Type B pancreatic cell (in vitro differentiated cells): ENCODE results near the gene KRT15. TPM values are rescaled to one million over a fixed set of nuclear protein-coding genes. Genes with fewer than 3 reads are reported as not detected.
A peak's percentile ranks its signal among the peaks of the same experiment; 100 is the strongest.
"Not testable (repeated sequence)": the region's sequence is repeated elsewhere in the genome, so short reads cannot be mapped to it uniquely, and the experiment has no call there.

ENCODE experiments used
- DNase-seq: peaks from one replicate; pipeline ENCODE4 v3.0.0; 2021; ENCODE audit warnings: mixed read lengths; ENCODE audit not compliant: unreplicated experiment; ENCODE audit errors: extremely low spot score
- H3K27ac Mint-ChIP-seq: 2 replicates; pipeline ENCODE4 v1.8.0; 2021; ENCODE audit warnings: mild to moderate bottlenecking, mixed read lengths
- H3K27me3 Mint-ChIP-seq: 2 replicates; pipeline ENCODE4 v1.8.0; 2021; ENCODE audit warnings: mixed read lengths
- H3K36me3 Mint-ChIP-seq: 2 replicates; pipeline ENCODE4 v1.8.0; 2021; ENCODE audit warnings: mixed read lengths
- H3K4me1 Mint-ChIP-seq: one replicate; pipeline ENCODE4 v1.8.0; 2021; ENCODE audit warnings: mixed read lengths; ENCODE audit not compliant: unreplicated experiment
- H3K4me3 Mint-ChIP-seq: 2 replicates; pipeline ENCODE4 v1.8.0; 2021; ENCODE audit warnings: mild to moderate bottlenecking, mixed read lengths
- H3K9me3 Mint-ChIP-seq: 2 replicates; pipeline ENCODE4 v1.8.0; 2021; ENCODE audit warnings: mixed read lengths
- CTCF ChIP-seq: fragments of 200-600 bp; sonication (generic); conservative IDR thresholded peaks from 2 replicates; pipeline ENCODE4 v1.5.0; 2021; ENCODE audit warnings: antibody characterized with exemption, mild to moderate bottlenecking
- total RNA-seq: library from RNA; stranded (reverse); gene quantifications from 2 replicates; pipeline ENCODE4 v1.2.1, GENCODE V29; 2021; ENCODE audit warnings: low replicate concordance

KRT15 gene
- total RNA-seq, 1 donor from 2014 or later: 208 TPM

- Mint-ChIP-seq H3K27me3 (no peaks in the 10 kb centered on the region), H3K36me3 (no peaks in the 10 kb centered on the region), H3K27ac (peak overlapping the region; percentile 88), H3K4me1 (peaks cover 42% of the 10 kb centered on the region), H3K9me3 (peaks cover 5% of the 10 kb centered on the region), H3K4me3 (peak overlapping the region; percentile 77)
- TF ChIP-seq CTCF: no peak
- no peak for DNase-seq
These were observed 25.8 kb upstream of the KRT15 start for GRCh38 chr17:41544491-41544892.

GRCh38 chr17:41542786-41543185 lies 24.1 kb upstream of the KRT15 start:
- peaks cover 38% of the 10 kb centered on the region for H3K4me1 Mint-ChIP-seq
- not testable (repeated sequence) for H3K36me3 Mint-ChIP-seq, H3K27ac Mint-ChIP-seq, H3K4me3 Mint-ChIP-seq, DNase-seq, H3K27me3 Mint-ChIP-seq, H3K9me3 Mint-ChIP-seq

GRCh38 chr17:41542357-41542756 lies 23.7 kb upstream of the KRT15 start:
- DNase-seq: no peak
- peaks cover 5% of the 10 kb centered on the region for H3K9me3 Mint-ChIP-seq
- H3K36me3 Mint-ChIP-seq: no peaks in the 10 kb centered on the region
- H3K27me3 Mint-ChIP-seq: no peaks in the 10 kb centered on the region
- no peak overlapping the region for H3K4me3 Mint-ChIP-seq
- H3K27ac Mint-ChIP-seq: peak overlapping the region; percentile 50
- H3K4me1 Mint-ChIP-seq: peaks cover 40% of the 10 kb centered on the region
- no peak for TF ChIP-seq CTCF

GRCh38 chr17:41540921-41541625 lies 22.4 kb upstream of the KRT15 start:
- Mint-ChIP-seq H3K36me3 (no peaks in the 10 kb centered on the region), H3K9me3 (no peaks in the 10 kb centered on the region), H3K4me1 (peaks cover 42% of the 10 kb centered on the region), H3K27ac (peak overlapping the region; percentile 32), H3K4me3 (peak overlapping the region; percentile 28), H3K27me3 (no peaks in the 10 kb centered on the region)
- no peak for TF ChIP-seq CTCF
- DNase-seq: no peak

- H3K27me3 Mint-ChIP-seq: no peaks in the 10 kb centered on the region
- no peak for TF ChIP-seq CTCF
- H3K36me3 Mint-ChIP-seq: no peaks in the 10 kb centered on the region
- no peak for DNase-seq
- H3K4me1 Mint-ChIP-seq: peaks cover 47% of the 10 kb centered on the region
- H3K9me3 Mint-ChIP-seq: no peaks in the 10 kb centered on the region
- H3K4me3 Mint-ChIP-seq: no peak overlapping the region
- peak overlapping the region; percentile 32 for H3K27ac Mint-ChIP-seq
These were observed 21.4 kb upstream of the KRT15 start for GRCh38 chr17:41539979-41540701.

GRCh38 chr17:41539071-41539492 lies 20.4 kb upstream of the KRT15 start:
- no peaks in the 10 kb centered on the region for H3K27me3 Mint-ChIP-seq
- no peaks in the 10 kb centered on the region for H3K36me3 Mint-ChIP-seq
- TF ChIP-seq CTCF: no peak
- H3K4me1 Mint-ChIP-seq: peaks cover 41% of the 10 kb centered on the region
- H3K4me3 Mint-ChIP-seq: no peak overlapping the region
- H3K9me3 Mint-ChIP-seq: no peaks in the 10 kb centered on the region
- peak overlapping the region; percentile 77 for H3K27ac Mint-ChIP-seq
- DNase-seq: no peak
